Erythroblast (primary cell): ENCODE data around the gene SCAP.

Source experiments
- GATA1 ChIP-seq: IDR thresholded peaks from 2 replicates; pipeline ENCODE4 v1.6.1; 2011; ENCODE audit warnings: low read depth, mild to moderate bottlenecking, control low read depth, low read length, moderate library complexity
- POLR2A ChIP-seq: IDR thresholded peaks from 2 replicates; pipeline ENCODE4 v1.6.1; 2011; ENCODE audit warnings: mild to moderate bottlenecking, low read length

DNA sequence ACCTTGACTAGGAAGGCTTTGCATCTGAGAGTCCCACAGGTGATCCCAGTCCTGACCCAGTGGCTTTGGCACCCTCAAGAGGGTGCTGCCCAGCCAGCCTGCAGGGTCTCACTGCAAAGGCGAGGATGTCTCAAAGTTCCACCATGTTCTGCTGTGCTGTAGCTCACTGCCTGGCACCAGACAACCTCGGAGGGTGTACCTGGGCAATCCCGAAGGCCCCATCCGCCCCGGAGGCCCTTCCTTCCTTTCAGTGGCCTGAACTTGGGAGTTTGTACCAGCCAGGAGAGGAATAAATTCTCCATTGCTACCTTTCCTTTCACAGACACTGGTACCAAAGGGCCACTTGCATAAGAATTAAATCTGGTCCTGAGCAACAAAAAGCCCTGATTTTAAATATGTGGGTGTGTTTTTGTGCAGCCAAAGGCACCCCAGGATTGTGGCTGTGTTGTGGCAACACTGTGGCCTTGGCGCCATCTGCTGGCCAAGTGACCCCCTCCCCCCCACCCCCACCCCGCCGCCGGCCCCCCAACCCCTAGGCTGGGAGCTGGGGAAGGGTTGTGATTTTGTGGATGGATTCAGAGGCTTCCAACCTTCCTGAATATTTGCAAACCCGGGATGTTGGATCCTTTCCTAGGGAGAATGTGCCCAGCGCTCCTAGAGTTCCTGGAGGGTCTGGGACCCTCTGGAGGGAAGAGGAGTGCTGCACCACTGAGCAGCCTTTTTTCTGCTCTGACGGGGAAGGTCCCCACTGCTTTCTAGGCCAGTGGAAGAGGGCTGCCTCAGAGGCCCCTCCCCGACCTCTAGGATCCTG lies 104.6 kb downstream of the SCAP start:
- TF ChIP-seq POLR2A (no peak), GATA1 (no peak)
